Measurements from ENCODE around the gene PROC.
"Not testable (repeated sequence)": the region's sequence is repeated elsewhere in the genome, so short reads cannot be mapped to it uniquely, and the experiment has no call there.

The PROC gene

GRCh38 chr2:127397568-127398238 lies 20.5 kb upstream of the PROC start:
- no peak for DNase-seq

- peak; percentile 96 for DNase-seq
Observed at GRCh38 chr2:127398239-127398590, 20.0 kb upstream of the PROC start.

GRCh38 chr2:127400533-127400896 lies 17.7 kb upstream of the PROC start:
- DNase-seq = no peak

GRCh38 chr2:127400897-127401756 lies 17.1 kb upstream of the PROC start:
- DNase-seq = peak; percentile 63

GRCh38 chr2:127401757-127402695 lies 16.2 kb upstream of the PROC start:
- peak; percentile 38 for DNase-seq

GRCh38 chr2:127403460-127403859 lies 14.8 kb upstream of the PROC start:
- no peak for DNase-seq

GRCh38 chr2:127404466-127405254 lies 13.6 kb upstream of the PROC start:
- DNase-seq = no peak

- DNase-seq = no peak
Observed at GRCh38 chr2:127405255-127405610, 13.0 kb upstream of the PROC start.

- DNase-seq = peak; percentile 44
Observed at GRCh38 chr2:127406454-127406853, 11.8 kb upstream of the PROC start.

GRCh38 chr2:127407091-127407490 lies 11.1 kb upstream of the PROC start:
- DNase-seq = no peak

GRCh38 chr2:127407661-127408003 lies 10.6 kb upstream of the PROC start:
- DNase-seq = no peak

- DNase-seq = peak; percentile 94
Observed at GRCh38 chr2:127408004-127408806, 10.0 kb upstream of the PROC start.

GRCh38 chr2:127408807-127409099 lies 9.5 kb upstream of the PROC start:
- no peak for DNase-seq

GRCh38 chr2:127409716-127410115 lies 8.5 kb upstream of the PROC start:
- not testable (repeated sequence) for DNase-seq

- DNase-seq = peak; percentile 85
Observed at GRCh38 chr2:127410871-127411652, 7.2 kb upstream of the PROC start.

- DNase-seq = no peak
Observed at GRCh38 chr2:127411653-127412369, 6.4 kb upstream of the PROC start.

GRCh38 chr2:127413200-127413599 lies 5.0 kb upstream of the PROC start:
- no peak for DNase-seq

GRCh38 chr2:127413782-127414637 lies 4.2 kb upstream of the PROC start:
- DNase-seq = peak; percentile 81
